Fibroblast of the aortic adventitia (primary cell): ENCODE data around the gene ATXN1. TPM values are rescaled to one million over a fixed set of nuclear protein-coding genes. Genes with fewer than 3 reads are reported as not detected.
"Not testable (repeated sequence)": the region's sequence is repeated elsewhere in the genome, so short reads cannot be mapped to it uniquely, and the experiment has no call there.

ENCODE experiments used
- DNase-seq: peaks from one replicate; pipeline ENCODE4 v3.0.0-alpha.2; 2010; ENCODE audit warnings: low read depth
- H3K4me3 ChIP-seq: 2 replicates; pipeline ENCODE4 v1.5.1; 2011; ENCODE audit warnings: low read depth, mild to moderate bottlenecking, control low read depth, low read length, moderate library complexity
- CTCF ChIP-seq: IDR thresholded peaks from 2 replicates; pipeline ENCODE4 v1.5.1; 2011; ENCODE audit warnings: mild to moderate bottlenecking, low read length, control low read depth, inconsistent platforms; ENCODE audit not compliant: insufficient read depth
- total RNA-seq: library from RNA; depleted of rRNA; stranded (reverse); fragments of >200 nt; gene quantifications from 2 replicates; pipeline ENCODE4 v1.2.3, GENCODE V29; 2012; ENCODE audit warnings: low replicate concordance

ATXN1 gene
- total RNA-seq, 1 donor, result 39.3 TPM

- no peak for DNase-seq
- no peak overlapping the region for H3K4me3 ChIP-seq
- TF ChIP-seq CTCF, result no peak
Observed at GRCh38 chr6:16633961-16634360, 127.3 kb downstream of the ATXN1 start.

GRCh38 chr6:16633465-16633864 is 127.8 kb downstream of the ATXN1 start:
- TF ChIP-seq CTCF, result no peak
- H3K4me3 ChIP-seq, result no peak overlapping the region
- DNase-seq, result no peak

- TF ChIP-seq CTCF, result no peak
- DNase-seq, result no peak
- no peak overlapping the region for H3K4me3 ChIP-seq
Observed at GRCh38 chr6:16632101-16632500, 129.2 kb downstream of the ATXN1 start.

GRCh38 chr6:16630026-16630643 is 131.1 kb downstream of the ATXN1 start:
- TF ChIP-seq CTCF, result no peak
- no peak overlapping the region for H3K4me3 ChIP-seq
- DNase-seq, result no peak

- H3K4me3 ChIP-seq, DNase-seq: not testable (repeated sequence)
Observed at GRCh38 chr6:16628580-16628979, 132.7 kb downstream of the ATXN1 start.

- H3K4me3 ChIP-seq, result no peak overlapping the region
- no peak for TF ChIP-seq CTCF
- no peak for DNase-seq
Observed at GRCh38 chr6:16626650-16627049, 134.6 kb downstream of the ATXN1 start.

- peak; percentile 18 for DNase-seq
- no peak for TF ChIP-seq CTCF
- no peak overlapping the region for H3K4me3 ChIP-seq
Observed at GRCh38 chr6:16625291-16626265, 135.7 kb downstream of the ATXN1 start.
